Heart left ventricle (tissue), 13 donors: ENCODE measurements around the gene AP1G1.

Experiments used
- CTCF ChIP-seq, 12 donors: fragments of 200-600 bp; sonication (generic) in 4 of 12; IDR thresholded peaks; one replicate each; pipeline versions ENCODE4 v1.5.0 to v1.8.0; 2018 to 2022; ENCODE audit warnings: antibody characterized with exemption in 12 of 12, mild to moderate bottlenecking in 5 of 12
- POLR2A ChIP-seq, 2 donors: fragments of 450-650 bp; IDR thresholded peaks; one replicate each; pipeline ENCODE4 v1.6.1; 2017; ENCODE audit warnings: antibody characterized with exemption in 2 of 2, mild to moderate bottlenecking in 2 of 2, moderate library complexity in 2 of 2
- donor health status: ischemic (EF 13 %, LVEDD 7.1; RV severe dilation, severe dysfunction).
- donor health status: DM: no; HTN: yes; CAD: no.
- donor health status: DM: no; HTN: no; CAD: no.
- donor health status: ischemic (EF 25% LVEDD 6.9; RV normal size, moderate dysfunction).
- donor health status: ischemic (EF 25% LVEDD 5.7; RV mildly dilated, moderate dysfunction).
- donor health status: ischemic (EF 35%, LVEDD 5.7; RV mildly dilated, moderate dysfunction).
- donor health status: nonischemic (EF 11% LVEDD 7.7; RV severe dilation, severe dysfunction).
- donor health status: DM: yes; HTN: yes; CAD: no.
- donor health status: PGD.
- donor health status: ischemic (EF 29% LVEDD 5.4; RV normal size, mild dysfunction).
- donor health status: nonischemic (EF 23%, LVEDD 6.1; RV moderate dilation, normal function).

- no peak for TF ChIP-seq POLR2A (IDR thresholded peaks at IDR 0.05)
- TF ChIP-seq CTCF (IDR thresholded peaks at IDR 0.05): no peak
These were observed 34.9 kb upstream of the AP1G1 start for GRCh38 chr16:71843572-71843971.
